SK-N-SH (cell line): ENCODE data around the gene CACNA1D. TPM values are rescaled to one million over a fixed set of nuclear protein-coding genes. Genes with fewer than 3 reads are reported as not detected.

ENCODE experiments used
- CTCF ChIA-PET: fragments of 300-600, 350-600 bp; formaldehyde crosslinking; extraction: SDS; loops from one replicate; lab custom pipeline; 2021; lab: Yijun Ruan, JAX
- POLR2A ChIA-PET: fragments of 350-600 bp; sonication (Branson Sonifier 250); formaldehyde crosslinking; extraction: SDS; loops from one replicate; lab custom pipeline; 2020; ENCODE audit warnings: antibody characterized with exemption, inconsistent platforms; lab: Yijun Ruan, JAX
- DNase-seq: peaks from one replicate; pipeline ENCODE4 v3.0.0; 2012
- H2AFZ ChIP-seq: fragments of 200-600 bp; sonication (generic); 2 replicates; pipeline ENCODE4 v1.8.1; 2016; ENCODE audit warnings: antibody characterized with exemption, mild to moderate bottlenecking, low read depth
- H3F3A ChIP-seq: fragments of 200-600 bp; sonication (generic); replicated peaks from 2 replicates; pipeline ENCODE3; 2016; ENCODE audit warnings: antibody characterized with exemption, mild to moderate bottlenecking; ENCODE audit not compliant: insufficient read depth
- H3K27ac ChIP-seq, 2 experiments: fragments of 200-500 bp in 1 of 2; fragments of 200-600 bp in 1 of 2; sonication (Bioruptor generic) in 1 of 2; sonication (generic), shearing (Covaris generic) in 1 of 2; 2 replicates each; pipeline versions ENCODE4 v1.5.1 to v1.6.1; 2014 to 2016; ENCODE audit warnings: low read depth in 2 of 2, inconsistent platforms in 1 of 2, low read length in 1 of 2, mild to moderate bottlenecking in 1 of 2, mixed read lengths in 1 of 2
- H3K27me3 ChIP-seq: fragments of 200-600 bp; sonication (generic), shearing (Covaris generic); 2 replicates; pipeline ENCODE4 v1.6.1; 2016; ENCODE audit warnings: mixed run types; ENCODE audit not compliant: insufficient read depth
- H3K36me3 ChIP-seq, 2 experiments: fragments of 200-500 bp in 1 of 2; fragments of 200-600 bp in 1 of 2; sonication (Bioruptor generic) in 1 of 2; sonication (generic) in 1 of 2; replicated peaks in 1 of 2; 2 replicates each; pipeline versions ENCODE3 to v1.5.1; 2014 to 2016; ENCODE audit warnings: low read length in 1 of 2, mild to moderate bottlenecking in 1 of 2; ENCODE audit not compliant: insufficient read depth in 2 of 2, control insufficient read depth in 1 of 2
- H3K4me1 ChIP-seq, 2 experiments: fragments of 200-500 bp in 1 of 2; fragments of 200-600 bp in 1 of 2; sonication (Bioruptor generic) in 1 of 2; sonication (generic), shearing (Covaris generic) in 1 of 2; 2 replicates each; pipeline versions ENCODE4 v1.5.1 to v1.6.1; 2014 to 2016; ENCODE audit warnings: low read depth in 1 of 2, low read length in 1 of 2, mixed run types in 1 of 2; ENCODE audit not compliant: insufficient read depth in 2 of 2, control insufficient read depth in 1 of 2
- H3K4me2 ChIP-seq: fragments of 200-600 bp; sonication (generic), shearing (Covaris generic); 2 replicates; pipeline ENCODE4 v1.6.1; 2017; ENCODE audit warnings: mixed run types
- H3K4me3 ChIP-seq, 2 experiments: fragments of 200-500 bp in 1 of 2; fragments of 200-600 bp in 1 of 2; sonication (Bioruptor generic) in 1 of 2; sonication (generic), shearing (Covaris generic) in 1 of 2; 2 replicates each; pipeline versions ENCODE4 v1.5.1 to v1.8.1; 2014 to 2016; ENCODE audit warnings: low read depth in 2 of 2, inconsistent platforms in 1 of 2, low read length in 1 of 2, mild to moderate bottlenecking in 1 of 2, mixed read lengths in 1 of 2, moderate library complexity in 1 of 2
- H3K79me2 ChIP-seq: fragments of 200-600 bp; sonication (generic); 2 replicates; pipeline ENCODE4 v1.8.1; 2017; ENCODE audit warnings: mild to moderate bottlenecking; ENCODE audit not compliant: insufficient read depth
- H3K9ac ChIP-seq: fragments of 200-600 bp; sonication (generic); 2 replicates; pipeline ENCODE4 v1.6.1; 2017; ENCODE audit warnings: mixed run types
- H3K9me2 ChIP-seq: fragments of 200-600 bp; sonication (generic); 2 replicates; pipeline ENCODE4 v1.6.1; 2017; ENCODE audit warnings: mixed run types
- H3K9me3 ChIP-seq: fragments of 200-600 bp; sonication (generic); 2 replicates; pipeline ENCODE4 v1.6.1; 2017; ENCODE audit warnings: mixed run types, mild to moderate bottlenecking, moderate library complexity
- H4K20me1 ChIP-seq: fragments of 200-600 bp; sonication (generic); 2 replicates; pipeline ENCODE4 v1.6.1; 2017; ENCODE audit warnings: mild to moderate bottlenecking, mixed run types; ENCODE audit not compliant: insufficient read depth
- EZH2phosphoT487 ChIP-seq: fragments of 200-600 bp; sonication (generic); IDR thresholded peaks from 2 replicates; pipeline ENCODE4 v1.6.1; 2017; ENCODE audit warnings: low read depth, mixed run types, mild to moderate bottlenecking, antibody characterized with exemption, moderate library complexity, borderline replicate concordance
- FOXJ3 ChIP-seq: sonication (generic); formaldehyde crosslinking; IDR thresholded peaks from 2 replicates; pipeline ENCODE4 v1.5.1; 2020; ENCODE audit warnings: mild to moderate bottlenecking, missing genetic modification reagents
- GABPA ChIP-seq: IDR thresholded peaks from 2 replicates; pipeline ENCODE4 v1.4.0; 2012; ENCODE audit warnings: low read depth, mild to moderate bottlenecking
- MEF2A ChIP-seq: IDR thresholded peaks from 2 replicates; pipeline ENCODE4 v1.4.0; 2012; ENCODE audit warnings: low read depth, borderline replicate concordance
- USF1 ChIP-seq: IDR thresholded peaks from 2 replicates; pipeline ENCODE4 v1.4.0; 2012; ENCODE audit warnings: low read depth, borderline replicate concordance
- WGBS: methylation state at CpG from one replicate; pipeline ENCODE4 v1.1.6; 2017; ENCODE audit warnings: low lambda C conversion rate; 5-methylcytosine and 5-hydroxymethylcytosine counted together
- polyA plus RNA-seq, 3 experiments: library from polyadenylated mRNA; depleted of rRNA; stranded (reverse); fragments of >200 nt; gene quantifications; 2 replicates each; pipeline ENCODE4 v1.2.3, GENCODE V29; 2012

Gene CACNA1D
- polyA plus RNA-seq, 1 of the 3 experiments (the other 2 are of a cell fraction): 0.12 TPM

GRCh38 chr3:53550005-53550620 lies 55.7 kb downstream of the CACNA1D start:
- Histone ChIP-seq H4K20me1 (no peaks in the 10 kb centered on the region), H3K27ac (no peak overlapping the region), H3K36me3 (no peaks in the 10 kb centered on the region), H3K9me2 (no peaks in the 10 kb centered on the region), H3K4me2 (no peak overlapping the region), H3K9ac (no peak overlapping the region), H3K9me3 (no peaks in the 10 kb centered on the region), H3F3A (no peaks in the 10 kb centered on the region), H3K27me3 (no peaks in the 10 kb centered on the region), H2AFZ (no peak overlapping the region), H3K4me3 (no peak overlapping the region), H3K4me1 (peaks cover 0 to 15% of the 10 kb centered on the region in 2 experiments; a peak in 1 of 4 replicates), H3K79me2 (no peaks in the 10 kb centered on the region)
- WGBS: 29% methylated on average over 7 of the region's 8 CpGs
- ChIA-PET CTCF (interaction anchor here (0.7 kb wide), 1 partner anchor 1117 kb away, joined by 3 read pairs; no protein-coding TSS in a partner anchor), POLR2A (no interaction called here)
- TF ChIP-seq GABPA (no peak), FOXJ3 (no peak)
- DNase-seq: no peak

- CTCF ChIA-PET: no interaction called here
- TF ChIP-seq USF1 (no peak), EZH2phosphoT487 (no peak)
- no peak for DNase-seq
- no peaks in the 10 kb centered on the region for H3K9me3 ChIP-seq
- POLR2A ChIA-PET: no interaction called here
- no peak overlapping the region for H2AFZ ChIP-seq
- no peak overlapping the region for H3K4me2 ChIP-seq
- H3K79me2 ChIP-seq: no peaks in the 10 kb centered on the region
- no peak overlapping the region for H3K4me3 ChIP-seq
- WGBS: 60% methylated on average over 6 of the region's 7 CpGs
- H4K20me1 ChIP-seq: no peaks in the 10 kb centered on the region
- H3K9ac ChIP-seq: no peak overlapping the region
- H3K27ac ChIP-seq: no peak overlapping the region
- H3K27me3 ChIP-seq: no peaks in the 10 kb centered on the region
- H3K9me2 ChIP-seq: no peaks in the 10 kb centered on the region
- no peaks in the 10 kb centered on the region for H3K36me3 ChIP-seq
- peaks cover 0 to 4% of the 10 kb centered on the region in 2 experiments; a peak in 1 of 4 replicates for H3K4me1 ChIP-seq
- no peaks in the 10 kb centered on the region for H3F3A ChIP-seq
Observed at GRCh38 chr3:53551324-53551723, 56.9 kb downstream of the CACNA1D start.

- Histone ChIP-seq H2AFZ (no peak overlapping the region), H4K20me1 (no peaks in the 10 kb centered on the region), H3K27ac (no peak overlapping the region), H3K36me3 (no peaks in the 10 kb centered on the region), H3K4me2 (no peak overlapping the region), H3K9me3 (no peaks in the 10 kb centered on the region), H3K27me3 (no peaks in the 10 kb centered on the region), H3K9ac (no peak overlapping the region), H3K4me3 (no peak overlapping the region), H3K9me2 (no peaks in the 10 kb centered on the region), H3K4me1 (peaks cover 0 to 4% of the 10 kb centered on the region in 2 experiments; a peak in 1 of 4 replicates), H3F3A (no peaks in the 10 kb centered on the region), H3K79me2 (no peaks in the 10 kb centered on the region)
- POLR2A ChIA-PET: no interaction called here
- no peak for TF ChIP-seq MEF2A
- CTCF ChIA-PET: no interaction called here
- WGBS: 43% methylated on average over 2 of the region's 2 CpGs
- DNase-seq: no peak
Observed at GRCh38 chr3:53552730-53553129, 58.3 kb downstream of the CACNA1D start.
